Brain microvascular endothelial cell (primary cell): Measurements from ENCODE around the gene SHC2.

Source experiments
- DNase-seq: peaks from one replicate; pipeline ENCODE4 v3.0.0-alpha.2; 2020
- H3K27ac ChIP-seq: fragments of 250-450 bp; sonication (Bioruptor Pico); 2 replicates; pipeline ENCODE4 v1.5.1; 2020; ENCODE audit warnings: mild to moderate bottlenecking, moderate library complexity
- H3K27me3 ChIP-seq: fragments of 250-450 bp; sonication (Bioruptor Pico); replicated peaks from 2 replicates; pipeline ENCODE4 v1.5.1; 2020; ENCODE audit warnings: mild to moderate bottlenecking
- H3K36me3 ChIP-seq: fragments of 250-450 bp; sonication (Bioruptor Pico); replicated peaks from 2 replicates; pipeline ENCODE4 v1.5.1; 2020; ENCODE audit warnings: mild to moderate bottlenecking
- H3K4me3 ChIP-seq: 2 replicates; pipeline ENCODE4 v1.5.1; 2011; ENCODE audit warnings: low read depth, mild to moderate bottlenecking, control low read depth, low read length, moderate library complexity
- CTCF ChIP-seq: IDR thresholded peaks from 2 replicates; pipeline ENCODE4 v1.5.1; 2011; ENCODE audit warnings: low read depth, mild to moderate bottlenecking, moderate library complexity, low read length, control low read depth, inconsistent platforms; ENCODE audit errors: missing control alignments
- in situ Hi-C: cut with HindIII; loops from 2 replicates; pipeline ENCODE4 v1.10.0; 2017; ENCODE audit warnings: low sequenced_read_pairs, low pct_ligation_motif_present

SHC2 gene

GRCh38 chr19:460877-461720, at the start of gene SHC2:
TSS of gene SHC2 (minus strand) at chr19:461033. CDS start at chr19:460996, 37 bp downstream.
- Histone ChIP-seq H3K4me3 (peak within 1 kb of the TSS; percentile 50), H3K36me3 (no peaks in the 10 kb centered on the region), H3K27ac (no peak within 1 kb of the TSS)

GRCh38 chr19:508204-509150, 47.6 kb upstream of the SHC2 start:
- Histone ChIP-seq H3K27me3 (no peaks in the 10 kb centered on the region), H3K36me3 (no peaks in the 10 kb centered on the region), H3K4me3 (peak overlapping the region; percentile 86), H3K27ac (no peak overlapping the region)
- no peak for DNase-seq
- TF ChIP-seq CTCF, result no peak
- in situ Hi-C loops, result no loop called here

More at GRCh38 chr19:460877-461720, at the start of gene SHC2:
- DNase-seq, result no peak
- in situ Hi-C loops, result no loop called here
- TF ChIP-seq CTCF, result no peak
- H3K27me3 ChIP-seq, result peaks cover 14% of the 10 kb centered on the region

GRCh38 chr19:507286-508203, 46.7 kb upstream of the SHC2 start, which contains the start of gene TPGS1:
TSS of gene TPGS1 (plus strand) at chr19:507497. CDS start at chr19:507507, 10 bp downstream.
- peak; percentile 51 for DNase-seq
- in situ Hi-C loops, result no loop called here
- H3K4me3 ChIP-seq, result peak within 1 kb of the TSS; percentile 86
- no peak for TF ChIP-seq CTCF
- no peaks in the 10 kb centered on the region for H3K36me3 ChIP-seq
- H3K27me3 ChIP-seq, result no peaks in the 10 kb centered on the region
- H3K27ac ChIP-seq, result peak within 1 kb of the TSS; percentile 88

- peak overlapping the region; percentile 86 for H3K4me3 ChIP-seq
- peak overlapping the region; percentile 88 for H3K27ac ChIP-seq
- TF ChIP-seq CTCF, result peak; percentile 100
- no peaks in the 10 kb centered on the region for H3K27me3 ChIP-seq
- DNase-seq, result peak; percentile 100
- H3K36me3 ChIP-seq, result no peaks in the 10 kb centered on the region
- in situ Hi-C loops, result no loop called here
Measured at GRCh38 chr19:506404-507285, 45.8 kb upstream of the SHC2 start.

GRCh38 chr19:504616-505015, 43.8 kb upstream of the SHC2 start:
- in situ Hi-C loops, result no loop called here
- DNase-seq, result no peak
- no peak overlapping the region for H3K4me3 ChIP-seq
- no peaks in the 10 kb centered on the region for H3K36me3 ChIP-seq
- no peaks in the 10 kb centered on the region for H3K27me3 ChIP-seq
- H3K27ac ChIP-seq, result no peak overlapping the region
- TF ChIP-seq CTCF, result no peak
